ENCODE results near the gene NUDT22.

GRCh38 chr11:64251016-64251752 is 25.1 kb downstream of the NUDT22 start, which contains the start of gene PLCB3:
- TF ChIP-seq POLR2AphosphoS5 (IDR thresholded peaks at IDR 0.05) (peak; percentile 13 to 67 (median 62)), POLR2A (IDR thresholded peaks at IDR 0.05) (no peak)
- TF ChIP-seq, protein P1, sequence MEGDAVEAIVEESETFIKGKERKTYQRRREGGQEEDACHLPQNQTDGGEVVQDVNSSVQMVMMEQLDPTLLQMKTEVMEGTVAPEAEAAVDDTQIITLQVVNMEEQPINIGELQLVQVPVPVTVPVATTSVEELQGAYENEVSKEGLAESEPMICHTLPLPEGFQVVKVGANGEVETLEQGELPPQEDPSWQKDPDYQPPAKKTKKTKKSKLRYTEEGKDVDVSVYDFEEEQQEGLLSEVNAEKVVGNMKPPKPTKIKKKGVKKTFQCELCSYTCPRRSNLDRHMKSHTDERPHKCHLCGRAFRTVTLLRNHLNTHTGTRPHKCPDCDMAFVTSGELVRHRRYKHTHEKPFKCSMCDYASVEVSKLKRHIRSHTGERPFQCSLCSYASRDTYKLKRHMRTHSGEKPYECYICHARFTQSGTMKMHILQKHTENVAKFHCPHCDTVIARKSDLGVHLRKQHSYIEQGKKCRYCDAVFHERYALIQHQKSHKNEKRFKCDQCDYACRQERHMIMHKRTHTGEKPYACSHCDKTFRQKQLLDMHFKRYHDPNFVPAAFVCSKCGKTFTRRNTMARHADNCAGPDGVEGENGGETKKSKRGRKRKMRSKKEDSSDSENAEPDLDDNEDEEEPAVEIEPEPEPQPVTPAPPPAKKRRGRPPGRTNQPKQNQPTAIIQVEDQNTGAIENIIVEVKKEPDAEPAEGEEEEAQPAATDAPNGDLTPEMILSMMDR (IDR thresholded peaks at IDR 0.05 in 8 of 11, conservative IDR thresholded peaks at IDR 0.05 in 3 of 11): peak; percentile 76 to 97 (median 90)

All from spleen (tissue), 7 donors.